DMS 273 (cell line): ENCODE measurements around the gene DGKG.

Experiments
- DNase-seq: peaks from one replicate; lab custom pipeline; 2025; ENCODE audit not compliant: unreplicated experiment; lab: John Stamatoyannopoulos, UW

Gene DGKG

DNA sequence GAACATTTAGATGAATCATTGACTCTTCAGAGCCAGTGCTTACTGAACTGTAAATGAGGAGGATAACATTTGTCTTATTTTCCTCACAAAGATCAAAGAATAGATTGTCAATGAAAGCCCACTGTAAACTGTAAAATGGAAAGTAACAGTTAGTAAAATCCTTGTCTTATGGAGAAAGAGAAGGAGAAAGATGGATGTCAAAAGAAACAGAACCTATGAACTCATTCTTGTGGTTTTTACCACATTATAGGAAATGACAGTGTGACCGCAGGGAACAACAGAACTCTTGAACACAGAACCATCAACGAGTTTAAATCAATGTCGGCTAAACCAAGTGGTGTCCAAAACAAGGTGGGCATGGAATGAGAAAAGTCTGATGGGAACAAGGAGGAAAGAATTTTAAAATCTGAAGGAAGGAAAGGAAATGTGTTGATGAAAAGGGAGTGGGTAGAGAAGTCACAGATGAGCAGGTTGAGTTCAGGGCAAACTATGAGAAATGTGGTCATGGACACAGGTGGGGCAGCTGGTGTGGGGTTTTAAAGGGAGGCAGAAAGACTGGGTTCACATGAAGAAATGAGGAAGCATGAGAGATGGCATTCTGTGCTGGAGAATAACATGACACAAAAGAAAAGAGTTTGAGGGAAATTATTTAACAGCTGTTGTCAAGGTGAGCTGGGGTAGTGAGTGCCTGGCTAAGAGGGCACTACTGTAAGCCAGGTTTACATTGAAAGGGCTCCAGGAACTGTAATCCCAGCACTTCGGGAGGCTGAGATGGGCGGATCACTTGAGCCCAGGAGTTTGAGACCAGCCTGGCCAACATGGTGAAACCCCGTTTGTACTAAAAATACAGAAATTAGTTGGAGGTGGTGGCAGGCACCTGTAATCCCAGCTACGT is 210.7 kb downstream of the DGKG start:
- DNase-seq: no peak

DNA sequence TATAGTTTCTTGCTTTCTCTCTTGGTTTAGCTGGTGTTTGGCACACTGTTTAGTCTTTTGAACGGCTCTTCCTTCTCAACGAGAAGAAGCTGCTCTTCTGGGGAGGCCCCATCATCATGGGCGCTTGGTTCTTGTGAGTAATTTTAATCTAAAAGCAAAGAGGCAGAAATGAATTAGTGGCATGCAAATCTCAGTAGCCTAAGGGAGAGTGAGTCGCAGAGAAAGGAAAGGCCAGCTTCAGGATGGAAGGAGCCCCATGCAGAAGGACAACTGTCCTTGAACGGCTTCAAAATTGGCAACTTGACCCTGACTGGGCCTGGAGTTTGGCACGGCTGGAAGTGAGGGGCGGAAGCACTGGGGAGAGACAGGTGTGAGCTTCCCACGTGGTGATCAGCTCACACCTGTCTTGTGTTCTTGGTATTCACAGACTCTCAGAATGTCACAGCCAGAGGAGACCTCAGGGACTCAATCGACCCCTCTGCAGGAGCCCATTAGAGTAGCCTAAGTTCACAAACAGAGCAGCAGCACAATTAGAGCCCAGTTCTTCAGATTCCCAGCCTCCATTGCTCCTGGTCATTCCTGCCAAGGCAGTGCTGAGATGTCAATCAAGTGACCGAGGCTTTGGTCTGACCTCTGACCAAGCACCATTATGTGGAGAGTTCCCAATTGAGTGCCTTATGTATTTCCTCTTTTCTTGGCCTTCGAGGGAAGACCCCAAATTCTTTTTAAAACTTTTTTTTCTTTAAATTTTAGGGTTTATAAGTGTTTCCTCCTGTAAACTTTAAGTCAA is 211.8 kb downstream of the DGKG start:
- no peak for DNase-seq

DNA sequence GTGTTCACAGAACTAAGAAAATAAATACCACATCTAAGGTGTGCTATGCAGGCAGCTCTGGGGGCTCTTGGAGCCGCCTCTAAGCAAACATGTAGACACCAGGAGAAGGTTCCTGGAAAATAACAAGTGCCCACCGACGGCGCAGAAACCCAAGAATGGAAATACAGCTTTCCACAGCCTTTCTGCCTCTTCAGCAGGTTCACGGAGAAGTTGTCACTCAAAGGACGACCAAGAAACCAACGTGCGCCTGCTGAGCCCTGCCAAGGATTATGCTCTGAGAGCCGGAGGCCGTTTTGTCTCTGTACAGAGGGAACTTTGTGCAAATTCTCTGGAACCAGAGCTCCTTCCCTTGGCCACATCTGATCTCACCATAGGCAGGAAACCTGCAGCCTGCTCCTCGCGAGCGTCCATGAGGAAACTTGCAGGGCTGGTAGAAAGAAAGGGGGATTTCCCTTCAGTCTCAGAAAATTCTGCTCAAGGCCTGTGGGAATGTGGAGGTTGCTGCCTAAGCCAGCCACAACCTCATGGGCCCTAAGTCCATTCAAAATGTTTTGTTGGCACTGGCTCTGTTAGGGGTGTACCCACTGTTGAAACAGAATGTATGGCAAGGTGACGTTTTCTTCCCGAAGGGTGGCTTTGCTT is 212.6 kb downstream of the DGKG start:
- no peak for DNase-seq

DNA sequence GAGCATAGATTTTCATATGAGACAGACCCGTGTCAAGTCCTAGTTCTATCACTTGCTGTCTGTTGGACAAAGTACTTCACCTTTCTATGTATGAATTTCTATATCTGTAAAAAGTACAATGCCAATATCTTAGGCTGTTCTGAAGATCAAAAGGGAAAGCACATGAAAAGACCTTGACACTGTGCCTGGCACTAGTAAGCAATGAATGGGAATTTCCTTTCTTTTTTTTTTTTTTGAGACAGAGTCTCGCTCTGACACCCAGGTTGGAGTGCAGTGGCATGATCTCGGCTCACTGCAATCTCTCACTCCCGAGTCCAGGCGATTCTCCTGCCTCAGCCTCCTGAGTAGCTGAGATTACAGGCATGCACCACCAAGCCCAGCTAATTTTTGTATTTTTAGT is 217.8 kb downstream of the DGKG start:
- DNase-seq: no peak

DNA sequence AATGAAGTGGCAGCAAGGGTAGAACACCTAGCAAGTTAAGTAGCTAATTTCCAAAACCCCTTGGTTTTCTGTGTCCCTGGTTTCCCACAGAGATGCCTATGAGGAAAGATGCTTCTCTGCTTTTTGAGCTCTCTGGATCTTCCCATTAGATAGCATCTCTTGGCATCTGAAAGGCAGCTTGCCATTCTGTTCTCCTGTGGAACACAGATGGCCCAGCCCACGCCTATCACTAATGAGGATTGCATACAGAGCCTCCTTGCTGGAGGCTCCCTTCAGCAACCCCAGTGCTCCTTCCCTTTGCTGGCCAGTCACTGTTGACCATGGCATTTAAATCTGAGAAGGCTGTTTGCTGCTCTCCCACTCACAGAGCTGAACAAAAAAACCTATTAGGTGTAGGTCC is 218.8 kb downstream of the DGKG start:
- peak; percentile 96 for DNase-seq

DNA sequence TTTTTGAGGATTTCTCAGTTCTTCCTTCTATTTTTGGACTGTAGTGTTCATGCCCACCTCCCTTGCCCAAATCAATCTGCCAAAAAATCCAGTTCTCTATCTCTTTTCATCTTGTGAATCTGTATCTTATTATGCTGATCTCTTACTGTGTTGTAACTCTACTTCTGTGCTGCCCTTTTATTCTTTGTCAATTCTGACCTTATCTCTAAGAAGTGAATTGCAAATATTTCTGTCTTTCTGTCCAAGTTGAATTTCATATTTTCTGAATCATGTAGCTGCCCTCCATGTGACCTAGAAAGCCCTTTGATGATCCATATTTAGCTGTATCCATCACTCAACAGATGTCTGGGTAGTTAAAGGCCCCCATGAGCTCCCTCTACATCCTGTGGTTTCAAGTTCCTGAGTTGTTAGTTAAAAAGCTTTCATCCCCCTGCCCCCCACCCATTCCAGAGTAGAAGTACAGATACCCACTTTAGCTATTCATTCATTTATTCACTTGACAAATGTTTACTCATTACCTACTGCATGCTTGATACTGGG is 219.6 kb downstream of the DGKG start:
- DNase-seq: peak; percentile 68

DNA sequence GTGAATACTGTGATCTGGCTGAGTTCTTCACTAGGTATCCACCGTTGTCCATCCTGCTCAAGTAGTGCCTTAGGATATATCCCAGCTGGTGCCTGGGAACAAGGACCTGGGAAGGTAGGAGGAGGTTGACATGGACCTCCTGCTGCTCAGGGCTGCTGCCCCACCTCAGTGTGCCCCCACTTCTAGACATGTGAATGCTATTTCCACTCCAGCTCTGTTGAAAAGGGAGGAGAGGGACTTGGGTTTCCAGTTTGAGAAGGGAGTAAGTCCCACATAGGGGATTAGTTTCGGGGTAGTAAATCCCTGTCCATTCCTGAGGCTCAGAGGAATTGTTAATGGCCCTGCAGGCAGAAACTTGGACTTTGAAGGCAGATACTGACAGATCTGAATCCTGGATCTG is 220.2 kb downstream of the DGKG start:
- peak; percentile 47 for DNase-seq

DNA sequence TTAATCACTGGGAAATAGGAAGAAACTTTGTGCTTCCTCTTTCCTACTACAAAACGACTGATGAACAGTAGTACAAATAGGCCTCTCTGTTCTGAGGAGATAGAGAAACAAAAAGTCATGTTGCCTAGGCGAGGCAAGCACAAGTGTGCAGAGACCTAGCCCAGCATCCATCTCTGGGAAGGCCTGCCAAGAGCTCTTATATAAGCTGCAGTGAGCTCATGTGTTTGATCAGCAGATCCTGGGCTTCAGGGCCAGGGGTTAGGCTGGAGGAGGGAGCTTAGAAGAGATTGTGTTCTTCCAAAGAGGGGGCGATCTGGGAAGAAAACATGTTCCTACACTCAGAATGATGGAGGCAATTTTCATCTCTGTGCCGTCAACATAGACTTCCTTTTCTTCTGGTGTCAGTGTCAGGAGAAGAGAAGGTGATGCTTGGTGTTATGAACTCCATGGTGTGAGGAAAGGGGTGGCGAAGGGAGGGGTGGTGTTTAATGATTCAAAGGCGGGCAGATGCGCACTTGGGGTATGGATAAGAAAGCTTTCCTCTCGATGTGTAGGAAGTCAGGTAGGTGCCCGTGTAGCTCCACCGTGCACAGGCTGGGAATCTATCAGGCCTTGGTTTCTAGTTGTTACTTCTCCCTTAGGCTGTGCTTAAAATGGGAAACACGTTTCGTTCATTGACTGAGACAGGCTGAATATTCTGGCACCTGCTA is 223.6 kb downstream of the DGKG start:
- peak; percentile 47 for DNase-seq

DNA sequence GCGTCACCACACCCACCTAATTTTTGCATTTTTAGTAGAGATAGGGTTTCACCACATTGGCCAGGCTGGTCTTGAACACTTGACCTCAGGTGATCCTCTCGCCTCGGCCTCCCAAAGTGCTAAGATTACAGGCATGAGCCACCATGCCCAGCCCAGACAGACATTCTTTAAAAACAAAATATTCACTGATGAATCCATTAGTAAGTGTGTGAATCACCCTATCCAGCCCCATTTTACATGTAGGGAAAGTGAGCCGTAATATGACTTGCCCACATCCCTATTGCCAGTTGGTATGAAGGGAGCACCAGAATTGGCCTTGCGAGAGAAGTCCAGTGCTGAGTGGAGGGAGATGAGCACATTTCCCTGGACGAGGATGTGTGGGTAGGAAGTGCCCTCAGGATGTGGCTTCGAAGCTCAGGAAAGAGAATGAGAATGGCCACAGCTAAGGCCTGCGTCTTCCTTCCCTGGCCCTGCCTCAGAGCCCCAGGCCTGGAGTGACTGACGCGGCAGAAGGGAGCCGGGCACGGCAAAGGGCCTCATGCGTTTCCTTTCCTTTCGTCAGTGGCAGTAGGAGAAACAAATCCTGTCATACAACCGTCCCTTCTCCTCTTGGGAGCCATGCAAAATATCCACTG is 224.9 kb downstream of the DGKG start:
- no peak for DNase-seq

DNA sequence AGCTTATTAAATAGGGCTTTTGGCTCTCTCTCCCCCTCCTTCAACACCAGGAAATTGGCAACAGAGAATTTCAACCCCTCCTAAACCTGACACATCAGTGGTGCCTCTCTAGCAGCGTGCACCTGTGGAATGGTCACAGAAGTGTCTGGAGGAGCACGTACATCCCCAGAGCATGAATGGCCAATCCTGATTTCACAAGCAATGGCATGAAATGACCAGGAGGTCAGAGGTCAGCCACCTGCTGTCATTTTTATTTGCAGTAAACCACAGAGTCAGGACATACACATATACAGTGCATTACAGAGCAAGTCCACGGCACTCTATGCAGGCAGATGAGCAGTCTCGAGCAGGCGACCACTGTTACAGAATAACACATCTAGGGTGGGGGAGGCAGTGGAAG is 228.1 kb downstream of the DGKG start:
- no peak for DNase-seq

DNA sequence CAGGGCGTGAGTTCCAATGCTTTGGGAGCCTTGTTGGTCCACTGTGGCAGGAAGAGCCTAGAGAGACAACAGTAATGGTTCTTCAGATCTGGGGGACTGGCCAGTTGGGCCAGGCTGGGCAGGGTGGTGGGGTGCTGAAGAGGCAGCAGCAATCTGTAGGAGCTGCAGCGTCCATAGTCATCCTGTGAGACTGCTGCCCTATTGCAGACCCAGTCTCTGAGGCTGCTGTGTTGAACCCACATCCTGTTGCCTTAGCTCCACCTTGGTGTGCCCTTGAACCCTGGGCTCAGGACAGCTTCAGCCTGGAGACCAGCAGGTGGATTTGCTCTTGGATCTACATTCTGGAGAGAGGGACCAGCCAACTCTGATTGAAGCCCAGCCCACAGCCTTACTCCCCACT is 229.5 kb downstream of the DGKG start:
- DNase-seq: no peak

DNA sequence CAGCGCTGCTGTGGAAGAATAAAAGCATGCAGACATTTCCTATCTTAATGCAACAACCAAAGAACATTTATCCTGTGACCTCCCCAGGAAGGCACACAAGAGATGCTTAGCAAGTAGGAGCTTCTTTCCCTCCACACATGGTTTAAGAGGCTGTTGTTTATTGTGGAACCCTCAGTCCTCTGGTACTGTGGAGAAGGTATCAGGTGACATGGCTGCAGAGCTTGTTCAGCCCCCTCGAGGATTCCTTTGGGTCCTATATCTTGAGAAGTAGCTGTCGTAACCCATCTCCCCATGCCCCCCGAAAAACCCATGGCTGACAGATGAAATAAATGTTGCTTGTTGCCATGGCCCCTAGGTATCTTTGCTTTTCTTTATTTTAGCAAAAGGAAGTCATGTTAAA is 232.8 kb downstream of the DGKG start:
- DNase-seq: no peak

DNA sequence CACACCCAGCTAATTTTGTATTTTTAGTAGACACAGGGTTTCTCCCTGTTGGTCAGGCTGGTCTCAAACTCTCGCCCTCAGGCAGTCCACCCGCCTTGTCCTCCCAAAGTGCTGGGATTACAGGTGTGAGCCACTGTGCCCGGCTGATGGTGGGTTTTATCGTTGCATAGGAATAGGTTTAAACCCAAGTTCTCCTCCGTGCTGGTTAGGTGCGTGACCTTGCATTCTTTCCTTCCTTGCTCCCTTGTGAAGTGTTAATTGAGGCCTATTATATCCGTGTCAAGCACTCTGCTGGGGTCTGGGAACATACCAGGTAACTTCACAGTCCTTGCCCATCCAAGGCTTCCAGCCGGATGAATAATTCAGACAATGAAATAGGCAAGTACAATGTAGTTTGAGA is 233.9 kb downstream of the DGKG start:
- DNase-seq: no peak

DNA sequence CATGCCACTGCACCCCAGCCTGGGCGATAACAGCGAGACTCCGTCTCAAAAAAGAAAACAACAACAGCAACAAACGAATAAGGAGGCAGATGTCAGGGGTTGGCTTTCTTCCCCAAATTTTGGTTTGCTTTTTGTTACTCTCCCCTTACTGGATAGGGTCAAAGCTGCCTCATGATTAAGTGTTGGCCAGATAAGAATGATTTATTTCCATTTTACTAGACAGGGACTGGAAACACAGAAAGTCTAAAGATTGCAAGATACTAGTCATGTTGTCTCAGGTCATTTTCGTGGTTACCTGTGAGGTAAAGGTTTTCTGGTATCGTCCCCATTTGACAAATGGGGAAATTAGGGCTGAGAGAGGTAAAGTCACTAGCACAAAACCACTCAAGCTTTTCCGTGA is 234.6 kb downstream of the DGKG start:
- DNase-seq: no peak

DNA sequence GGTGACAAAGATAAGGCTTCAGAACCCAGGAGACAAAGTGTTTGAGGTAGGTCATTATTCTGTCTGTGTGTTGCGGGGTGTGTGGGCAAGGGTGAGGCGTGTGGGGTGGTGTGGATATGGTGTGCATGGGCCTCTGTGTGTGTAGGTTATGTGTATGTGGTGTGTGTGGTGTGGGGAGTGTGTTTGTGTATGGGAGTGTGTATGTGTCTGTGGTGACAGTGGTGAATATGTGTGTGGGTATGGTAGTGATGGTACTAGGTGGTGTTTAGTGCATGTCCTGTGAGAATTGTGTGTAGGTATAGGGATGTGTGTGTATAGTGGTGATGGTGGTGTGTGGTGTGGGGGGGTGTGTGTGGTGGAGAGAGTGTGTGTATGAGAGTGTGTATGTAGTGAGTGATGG is 236.9 kb downstream of the DGKG start:
- DNase-seq: no peak

DNA sequence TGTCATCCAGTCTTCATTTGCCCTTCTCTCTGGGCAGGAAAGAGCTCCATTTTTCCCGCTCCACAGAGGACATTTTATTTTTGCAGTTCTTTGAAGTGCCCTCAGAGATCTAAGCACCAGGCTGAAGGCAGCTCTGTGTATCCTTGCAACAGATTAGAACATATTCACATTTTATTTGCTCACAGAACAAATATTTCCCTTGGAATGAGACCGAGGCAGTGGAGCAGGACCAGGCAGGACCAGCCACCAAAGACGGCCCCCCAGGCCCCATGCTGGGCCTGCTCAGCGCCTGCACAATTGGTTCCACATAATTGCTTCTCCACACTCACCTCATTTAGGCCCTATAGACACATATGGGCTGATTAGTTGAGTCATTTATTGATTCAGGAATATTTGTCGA is 237.4 kb downstream of the DGKG start:
- DNase-seq: no peak

DNA sequence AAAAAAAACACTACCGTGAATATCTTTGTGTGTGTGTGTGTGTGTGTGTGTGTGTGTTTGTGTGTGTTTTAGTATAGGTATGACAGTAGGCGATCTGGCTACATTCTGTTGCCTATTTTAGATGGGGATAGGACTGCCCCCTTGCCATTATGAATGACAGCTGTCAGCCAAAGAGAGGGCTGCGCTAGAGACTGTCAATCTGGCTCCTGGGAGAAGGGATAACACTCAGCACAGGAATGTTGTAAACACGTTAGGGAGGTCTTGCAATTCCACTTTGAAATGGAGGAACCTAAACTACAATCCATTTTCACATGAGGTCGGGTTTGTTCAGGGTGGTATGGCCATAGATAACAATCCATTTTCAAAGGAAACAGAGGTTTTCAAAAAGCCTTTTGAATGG is 239.0 kb downstream of the DGKG start:
- DNase-seq: no peak

DNA sequence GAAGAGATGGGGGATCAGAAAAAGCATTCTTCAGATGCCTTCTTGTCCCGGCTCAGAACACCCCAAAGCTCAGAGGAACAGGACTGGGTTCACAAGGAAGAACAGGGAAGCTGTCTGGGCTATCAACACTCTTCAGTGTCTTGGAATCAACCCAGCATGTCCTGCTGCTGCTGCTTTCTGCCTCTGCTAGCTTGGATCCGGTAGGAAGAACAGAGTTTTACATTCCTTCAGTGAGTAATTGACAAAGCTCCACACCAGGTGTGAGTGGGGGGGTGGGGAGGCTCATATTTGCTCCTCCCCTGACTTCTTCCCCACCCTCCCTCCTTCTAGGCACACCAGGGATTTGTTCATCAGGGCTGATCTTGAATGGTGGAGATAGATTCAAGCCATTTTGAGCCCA is 240.1 kb downstream of the DGKG start:
- peak; percentile 57 for DNase-seq

DNA sequence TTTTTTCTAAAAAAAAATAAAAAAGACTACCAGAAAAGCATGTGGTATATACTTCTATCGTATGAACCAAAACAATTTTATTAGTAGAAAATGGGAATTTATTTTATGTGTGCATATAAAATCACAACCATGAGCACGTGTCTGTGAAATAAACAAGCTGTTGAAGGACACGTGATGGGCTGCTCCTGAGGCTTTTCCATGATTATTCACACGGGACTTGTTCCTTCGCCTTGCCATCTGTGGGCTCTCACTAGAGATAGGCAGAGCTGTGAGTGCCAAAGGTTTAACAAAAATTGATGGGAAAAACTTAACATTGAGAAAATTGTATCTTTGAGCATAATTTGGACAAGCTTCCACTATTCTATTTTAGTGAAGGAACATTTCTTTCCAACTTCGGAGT is 240.8 kb downstream of the DGKG start:
- peak; percentile 61 for DNase-seq

DNA sequence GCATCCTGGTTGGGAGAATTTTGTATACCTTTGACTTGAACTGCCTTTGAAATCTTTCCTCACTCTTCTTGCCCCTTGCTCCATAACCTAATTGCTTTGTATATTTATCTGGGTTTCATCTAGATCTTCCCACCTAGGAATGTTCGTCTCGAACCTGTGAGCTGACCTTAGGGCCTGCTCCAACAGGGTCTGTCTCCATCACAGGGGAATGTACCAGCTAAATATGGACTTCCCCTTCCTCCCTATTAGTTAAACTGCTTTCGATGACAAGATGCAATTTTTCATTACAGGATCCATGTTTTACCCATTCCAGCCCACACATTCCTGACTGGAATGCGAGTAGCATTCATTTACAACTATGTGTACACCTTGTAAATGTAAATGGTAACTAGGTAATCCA is 242.5 kb downstream of the DGKG start:
- DNase-seq: no peak

DNA sequence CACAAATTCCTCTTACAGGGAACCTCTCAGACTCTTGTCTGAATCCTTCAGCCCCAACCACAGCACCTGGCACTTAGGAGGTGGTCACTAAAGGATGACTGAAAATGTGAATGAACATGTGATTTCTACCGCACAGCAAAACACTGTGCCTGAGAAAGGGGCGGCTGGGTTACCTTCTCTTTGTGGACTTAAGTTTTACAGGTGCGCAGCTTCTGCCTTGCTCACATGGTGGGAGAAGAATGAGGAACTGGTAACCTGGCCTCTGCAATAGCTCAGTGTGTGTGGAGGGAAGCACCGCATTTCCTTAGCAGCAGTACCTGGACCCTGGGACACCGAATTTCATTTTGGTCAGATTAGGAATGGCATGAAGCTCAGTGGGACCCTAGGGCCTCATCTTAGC is 243.3 kb downstream of the DGKG start:
- DNase-seq: no peak
